ENCODE measurements around the gene TMEM72. TPM values are rescaled to one million over a fixed set of nuclear protein-coding genes. Genes with fewer than 3 reads are reported as not detected.

Gene TMEM72
- polyA plus RNA-seq, 1 donor from 2014 or later, result 1.4 TPM

GRCh38 chr10:44950326-44951225, 39.4 kb downstream of the TMEM72 start:
- H3K27ac ChIP-seq (ENCODE audit: low read length), result no peak overlapping the region
- TF ChIP-seq SMC3 (conservative IDR thresholded peaks at IDR 0.05; ENCODE audit: poor library complexity) (no peak), EP300 (conservative IDR thresholded peaks at IDR 0.05; ENCODE audit: poor library complexity, severe bottlenecking) (no peak), RAD21 (conservative IDR thresholded peaks at IDR 0.05) (no peak), TAF1 (IDR thresholded peaks at IDR 0.05; ENCODE audit: low read depth) (no peak), MXI1 (conservative IDR thresholded peaks at IDR 0.05; ENCODE audit: poor library complexity, severe bottlenecking) (no peak), POLR2AphosphoS5 (IDR thresholded peaks at IDR 0.05) (no peak), EZH2 (IDR thresholded peaks at IDR 0.05; ENCODE audit: borderline replicate concordance, insufficient read depth, low read length, poor library complexity, severe bottlenecking) (no peak)
- TF ChIP-seq, protein P1, sequence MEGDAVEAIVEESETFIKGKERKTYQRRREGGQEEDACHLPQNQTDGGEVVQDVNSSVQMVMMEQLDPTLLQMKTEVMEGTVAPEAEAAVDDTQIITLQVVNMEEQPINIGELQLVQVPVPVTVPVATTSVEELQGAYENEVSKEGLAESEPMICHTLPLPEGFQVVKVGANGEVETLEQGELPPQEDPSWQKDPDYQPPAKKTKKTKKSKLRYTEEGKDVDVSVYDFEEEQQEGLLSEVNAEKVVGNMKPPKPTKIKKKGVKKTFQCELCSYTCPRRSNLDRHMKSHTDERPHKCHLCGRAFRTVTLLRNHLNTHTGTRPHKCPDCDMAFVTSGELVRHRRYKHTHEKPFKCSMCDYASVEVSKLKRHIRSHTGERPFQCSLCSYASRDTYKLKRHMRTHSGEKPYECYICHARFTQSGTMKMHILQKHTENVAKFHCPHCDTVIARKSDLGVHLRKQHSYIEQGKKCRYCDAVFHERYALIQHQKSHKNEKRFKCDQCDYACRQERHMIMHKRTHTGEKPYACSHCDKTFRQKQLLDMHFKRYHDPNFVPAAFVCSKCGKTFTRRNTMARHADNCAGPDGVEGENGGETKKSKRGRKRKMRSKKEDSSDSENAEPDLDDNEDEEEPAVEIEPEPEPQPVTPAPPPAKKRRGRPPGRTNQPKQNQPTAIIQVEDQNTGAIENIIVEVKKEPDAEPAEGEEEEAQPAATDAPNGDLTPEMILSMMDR (IDR thresholded peaks at IDR 0.05; ENCODE audit: poor library complexity, severe bottlenecking), result no peak
- TF ChIP-seq, protein P2, sequence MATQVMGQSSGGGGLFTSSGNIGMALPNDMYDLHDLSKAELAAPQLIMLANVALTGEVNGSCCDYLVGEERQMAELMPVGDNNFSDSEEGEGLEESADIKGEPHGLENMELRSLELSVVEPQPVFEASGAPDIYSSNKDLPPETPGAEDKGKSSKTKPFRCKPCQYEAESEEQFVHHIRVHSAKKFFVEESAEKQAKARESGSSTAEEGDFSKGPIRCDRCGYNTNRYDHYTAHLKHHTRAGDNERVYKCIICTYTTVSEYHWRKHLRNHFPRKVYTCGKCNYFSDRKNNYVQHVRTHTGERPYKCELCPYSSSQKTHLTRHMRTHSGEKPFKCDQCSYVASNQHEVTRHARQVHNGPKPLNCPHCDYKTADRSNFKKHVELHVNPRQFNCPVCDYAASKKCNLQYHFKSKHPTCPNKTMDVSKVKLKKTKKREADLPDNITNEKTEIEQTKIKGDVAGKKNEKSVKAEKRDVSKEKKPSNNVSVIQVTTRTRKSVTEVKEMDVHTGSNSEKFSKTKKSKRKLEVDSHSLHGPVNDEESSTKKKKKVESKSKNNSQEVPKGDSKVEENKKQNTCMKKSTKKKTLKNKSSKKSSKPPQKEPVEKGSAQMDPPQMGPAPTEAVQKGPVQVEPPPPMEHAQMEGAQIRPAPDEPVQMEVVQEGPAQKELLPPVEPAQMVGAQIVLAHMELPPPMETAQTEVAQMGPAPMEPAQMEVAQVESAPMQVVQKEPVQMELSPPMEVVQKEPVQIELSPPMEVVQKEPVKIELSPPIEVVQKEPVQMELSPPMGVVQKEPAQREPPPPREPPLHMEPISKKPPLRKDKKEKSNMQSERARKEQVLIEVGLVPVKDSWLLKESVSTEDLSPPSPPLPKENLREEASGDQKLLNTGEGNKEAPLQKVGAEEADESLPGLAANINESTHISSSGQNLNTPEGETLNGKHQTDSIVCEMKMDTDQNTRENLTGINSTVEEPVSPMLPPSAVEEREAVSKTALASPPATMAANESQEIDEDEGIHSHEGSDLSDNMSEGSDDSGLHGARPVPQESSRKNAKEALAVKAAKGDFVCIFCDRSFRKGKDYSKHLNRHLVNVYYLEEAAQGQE (IDR thresholded peaks at IDR 0.05; ENCODE audit: borderline replicate concordance), result no peak
- no peak overlapping the region for H2AFZ ChIP-seq (ENCODE audit: low read depth, low read length)
- no peak overlapping the region for H3K4me2 ChIP-seq (ENCODE audit: low read length)
- no peaks in the 10 kb centered on the region for H3K27me3 ChIP-seq (ENCODE audit: insufficient read depth, low read depth, low read length)
- H3K36me3 ChIP-seq (ENCODE audit: insufficient read depth, low read length), result no peaks in the 10 kb centered on the region
- no peaks in the 10 kb centered on the region for H3K9me3 ChIP-seq (ENCODE audit: low read length)
- H3F3A ChIP-seq (ENCODE audit: insufficient read depth, low read length, poor library complexity, severe bottlenecking), result no peaks in the 10 kb centered on the region
- H3K9ac ChIP-seq (ENCODE audit: low read length), result no peak overlapping the region
- no peak overlapping the region for H3K4me3 ChIP-seq (ENCODE audit: low read length)
- no peaks in the 10 kb centered on the region for H3K9me2 ChIP-seq (ENCODE audit: insufficient read depth, low read length)
- no peaks in the 10 kb centered on the region for H4K20me1 ChIP-seq (ENCODE audit: insufficient read depth)
- no peaks in the 10 kb centered on the region for H3K79me2 ChIP-seq (replicated peaks; ENCODE audit: insufficient read depth, low read length)

GRCh38 chr10:44951576-44952226, 40.6 kb downstream of the TMEM72 start:
- no peaks in the 10 kb centered on the region for H3K27me3 ChIP-seq (ENCODE audit: insufficient read depth, low read depth, low read length)
- H3K79me2 ChIP-seq (replicated peaks; ENCODE audit: insufficient read depth, low read length), result no peaks in the 10 kb centered on the region
- H4K20me1 ChIP-seq (ENCODE audit: insufficient read depth), result no peaks in the 10 kb centered on the region
- no peak overlapping the region for H3K27ac ChIP-seq (ENCODE audit: low read length)
- H2AFZ ChIP-seq (ENCODE audit: low read depth, low read length), result no peak overlapping the region
- no peak overlapping the region for H3K4me3 ChIP-seq (ENCODE audit: low read length)
- H3K9ac ChIP-seq (ENCODE audit: low read length), result no peak overlapping the region
- H3K36me3 ChIP-seq (ENCODE audit: insufficient read depth, low read length), result no peaks in the 10 kb centered on the region
- no peaks in the 10 kb centered on the region for H3F3A ChIP-seq (ENCODE audit: insufficient read depth, low read length, poor library complexity, severe bottlenecking)
- no peak for TF ChIP-seq MXI1 (conservative IDR thresholded peaks at IDR 0.05; ENCODE audit: poor library complexity, severe bottlenecking)
- TF ChIP-seq TAF1 (IDR thresholded peaks at IDR 0.05; ENCODE audit: low read depth), result no peak
- no peak for TF ChIP-seq RAD21 (conservative IDR thresholded peaks at IDR 0.05)
- TF ChIP-seq, protein P2 (IDR thresholded peaks at IDR 0.05; ENCODE audit: borderline replicate concordance), result no peak
- TF ChIP-seq, protein P1 (IDR thresholded peaks at IDR 0.05; ENCODE audit: poor library complexity, severe bottlenecking), result no peak
- no peak for TF ChIP-seq POLR2AphosphoS5 (IDR thresholded peaks at IDR 0.05)
- no peak for TF ChIP-seq SMC3 (conservative IDR thresholded peaks at IDR 0.05; ENCODE audit: poor library complexity)
- no peak for TF ChIP-seq EZH2 (IDR thresholded peaks at IDR 0.05; ENCODE audit: borderline replicate concordance, insufficient read depth, low read length, poor library complexity, severe bottlenecking)
- TF ChIP-seq EP300 (conservative IDR thresholded peaks at IDR 0.05; ENCODE audit: poor library complexity, severe bottlenecking), result no peak
- no peak overlapping the region for H3K4me2 ChIP-seq (ENCODE audit: low read length)
- H3K9me2 ChIP-seq (ENCODE audit: insufficient read depth, low read length), result no peaks in the 10 kb centered on the region
- no peaks in the 10 kb centered on the region for H3K9me3 ChIP-seq (ENCODE audit: low read length)

All from neural cell (in vitro differentiated cells).